GM21529 (cell line): ENCODE measurements around the gene GRIFIN.
A peak's percentile ranks its signal among the peaks of the same experiment; 100 is the strongest.

ENCODE experiments used
- ATAC-seq: cut with Tn5 transposase; IDR thresholded peaks from one replicate; pipeline ENCODE4 v1.9.1; 2021; ENCODE audit not compliant: unreplicated experiment

The GRIFIN gene, protein sequence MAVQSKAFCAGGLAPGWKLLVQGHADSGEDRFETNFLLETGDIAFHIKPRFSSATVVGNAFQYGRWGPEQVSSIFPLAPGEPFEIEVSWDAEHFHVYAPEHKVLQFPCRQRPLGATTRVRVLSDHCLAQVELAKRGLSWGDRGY

DNA sequence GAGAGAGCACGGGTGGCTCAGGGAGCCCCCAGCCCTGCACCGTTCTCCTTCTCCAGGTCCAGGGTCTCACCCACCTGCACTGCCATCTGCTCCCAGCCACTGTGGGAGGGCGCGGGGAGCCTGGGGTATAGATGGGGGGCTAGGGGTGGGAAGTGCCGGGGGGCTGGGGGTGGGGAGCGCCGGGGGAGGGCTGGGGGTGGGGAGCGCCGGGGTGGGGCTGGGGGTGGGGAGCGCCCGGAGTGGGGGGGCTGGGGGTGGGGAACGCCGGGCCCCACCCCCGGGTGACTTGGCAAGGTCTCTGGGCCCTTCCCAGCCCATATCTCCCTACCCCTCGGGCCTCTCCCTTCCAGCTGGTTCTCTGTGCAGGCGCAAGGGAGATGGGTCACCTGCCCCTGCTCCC, at the start of gene GRIFIN:
Gene GRIFIN (minus strand): TSS at position 101 of the 400 bp plus-strand sequence. CDS start 15 bp downstream, at position 86.
- ATAC-seq = no peak

DNA sequence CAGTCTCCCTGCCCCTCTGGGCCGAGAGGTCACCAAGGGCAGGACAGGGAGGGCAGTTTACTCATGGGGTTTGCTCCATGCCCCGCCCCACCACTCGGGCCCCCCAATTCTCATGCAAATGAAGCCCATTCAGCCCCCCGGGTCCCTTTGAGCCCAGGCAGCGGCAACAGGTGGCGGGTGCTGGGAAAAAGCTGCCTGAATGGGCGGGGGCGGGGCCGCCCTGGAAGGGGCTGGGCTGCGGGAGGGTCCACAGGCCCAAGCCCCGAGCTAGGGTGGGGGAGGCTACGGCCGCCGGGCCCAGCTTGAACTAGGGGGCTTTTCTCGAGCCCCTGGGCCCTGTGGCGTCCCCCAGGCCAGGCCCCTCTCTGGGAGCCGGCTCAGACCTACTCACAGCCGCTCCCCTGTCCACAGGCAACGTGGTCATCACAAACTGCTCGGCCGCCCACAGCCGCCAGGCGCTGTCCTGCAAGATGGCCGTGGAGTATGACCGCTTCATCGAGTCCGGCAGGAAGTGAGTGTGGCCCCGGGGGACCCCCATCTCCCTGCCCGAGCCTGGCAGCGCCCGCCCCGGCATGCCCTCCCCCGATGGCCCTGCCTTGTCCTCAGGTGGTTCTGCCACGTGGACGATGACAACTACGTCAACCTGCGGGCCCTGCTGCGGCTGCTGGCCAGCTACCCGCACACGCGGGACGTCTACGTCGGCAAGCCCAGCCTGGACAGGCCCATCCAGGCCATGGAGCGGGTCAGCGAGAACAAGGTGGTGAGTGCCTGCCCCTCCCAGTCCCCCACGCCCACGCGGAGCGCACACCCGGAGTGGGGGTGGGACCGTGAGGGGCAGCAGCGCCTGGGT, 48.8 kb upstream of the GRIFIN start:
- ATAC-seq = no peak

DNA sequence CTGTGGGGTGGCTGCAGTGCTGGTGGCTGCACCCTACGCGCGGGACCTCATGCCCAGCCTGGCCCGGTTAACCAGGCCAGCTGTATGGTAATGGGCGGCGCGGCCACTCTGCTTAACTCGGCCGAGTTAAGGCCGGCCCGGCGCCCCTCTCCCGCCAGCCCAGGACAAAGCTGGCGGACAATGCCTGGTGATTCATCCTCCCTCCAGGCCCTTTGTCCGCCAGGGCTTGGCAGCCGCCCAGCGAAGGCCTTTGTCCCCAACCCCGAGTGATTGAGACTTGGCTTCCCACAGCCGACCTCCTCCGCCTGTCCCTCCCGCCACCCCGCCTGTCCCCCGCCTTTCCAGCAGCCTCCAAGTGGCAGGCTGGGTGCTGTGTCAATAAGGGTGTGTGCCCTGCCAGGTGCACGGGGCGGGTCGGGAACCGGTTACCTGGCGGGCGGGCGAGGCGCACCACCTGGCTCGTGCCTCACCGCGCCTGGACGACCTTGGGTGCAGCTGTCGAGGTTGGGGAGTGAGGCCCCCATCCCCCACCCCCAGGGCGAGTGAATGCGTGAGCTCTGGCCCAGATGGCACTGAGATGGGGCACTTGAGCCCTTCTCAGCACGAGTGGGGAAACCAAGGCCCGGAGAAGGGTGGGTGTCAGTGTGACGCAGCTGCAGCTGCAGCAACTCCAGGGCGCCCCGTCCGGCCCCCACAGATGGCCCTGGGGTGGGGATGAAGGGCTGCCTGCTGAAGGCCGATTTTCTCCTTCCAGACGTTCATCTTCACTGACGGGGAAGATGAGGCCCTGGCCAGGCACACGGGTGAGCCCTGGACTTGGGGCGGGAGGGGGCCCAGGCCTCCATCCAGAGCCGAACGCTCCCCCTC, 48.0 kb upstream of the GRIFIN start:
- ATAC-seq = no peak

DNA sequence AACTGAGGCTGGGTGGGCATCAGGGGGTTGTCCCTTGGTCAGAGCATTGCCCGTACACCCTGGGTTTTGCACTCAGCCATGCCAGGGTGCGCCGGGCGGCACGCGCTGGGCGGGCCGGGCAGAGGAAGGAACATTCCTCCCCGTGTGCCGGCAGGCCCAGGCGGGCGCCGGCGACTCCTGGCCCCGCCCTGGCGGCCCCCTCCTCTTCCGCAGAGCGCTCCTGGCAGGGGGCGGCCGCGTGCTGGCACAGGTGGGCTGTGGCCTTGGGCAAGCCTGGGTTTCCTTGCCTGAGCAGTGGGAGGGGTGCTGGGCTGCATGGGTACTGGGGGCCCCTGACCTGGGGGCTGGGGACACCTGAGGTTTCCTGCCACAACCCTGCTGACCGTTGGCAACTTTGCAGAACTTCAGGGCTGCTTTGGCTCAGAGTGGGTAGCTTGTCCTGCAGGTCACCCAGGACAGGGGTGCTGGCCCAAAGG, 47.3 kb upstream of the GRIFIN start:
- ATAC-seq = no peak

DNA sequence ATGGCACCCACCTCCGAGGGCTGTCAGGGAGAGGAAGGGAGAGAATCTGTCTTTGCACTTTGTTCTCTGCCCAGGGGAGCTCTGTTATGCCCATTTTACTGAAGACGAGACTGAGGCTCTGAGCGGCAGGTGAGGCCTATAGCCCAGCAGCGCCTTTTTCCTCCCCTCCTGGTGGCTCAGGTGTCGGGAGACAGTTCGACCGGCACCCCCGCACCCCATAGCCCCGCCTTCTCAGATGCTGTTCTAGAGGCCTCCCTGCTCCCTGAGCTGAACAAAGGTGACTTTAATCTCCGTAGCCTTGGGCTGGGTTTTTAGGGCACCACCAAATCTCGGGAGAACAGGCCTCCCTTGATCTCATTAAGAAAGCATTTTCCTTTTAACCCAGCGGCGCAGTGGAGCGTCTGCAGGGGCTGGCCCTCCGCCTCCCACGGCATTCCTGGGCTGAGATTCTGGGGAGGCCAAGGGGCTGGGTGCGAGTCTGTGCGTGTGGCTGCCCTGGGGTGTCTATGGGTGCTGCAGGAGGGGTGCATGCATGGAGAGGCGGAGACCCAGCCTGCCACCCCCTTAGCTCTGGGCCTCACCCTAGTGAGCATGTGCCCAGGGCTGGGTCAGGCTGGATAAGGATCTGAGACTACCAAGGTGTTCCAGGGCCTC, 46.7 kb upstream of the GRIFIN start:
- ATAC-seq = no peak

DNA sequence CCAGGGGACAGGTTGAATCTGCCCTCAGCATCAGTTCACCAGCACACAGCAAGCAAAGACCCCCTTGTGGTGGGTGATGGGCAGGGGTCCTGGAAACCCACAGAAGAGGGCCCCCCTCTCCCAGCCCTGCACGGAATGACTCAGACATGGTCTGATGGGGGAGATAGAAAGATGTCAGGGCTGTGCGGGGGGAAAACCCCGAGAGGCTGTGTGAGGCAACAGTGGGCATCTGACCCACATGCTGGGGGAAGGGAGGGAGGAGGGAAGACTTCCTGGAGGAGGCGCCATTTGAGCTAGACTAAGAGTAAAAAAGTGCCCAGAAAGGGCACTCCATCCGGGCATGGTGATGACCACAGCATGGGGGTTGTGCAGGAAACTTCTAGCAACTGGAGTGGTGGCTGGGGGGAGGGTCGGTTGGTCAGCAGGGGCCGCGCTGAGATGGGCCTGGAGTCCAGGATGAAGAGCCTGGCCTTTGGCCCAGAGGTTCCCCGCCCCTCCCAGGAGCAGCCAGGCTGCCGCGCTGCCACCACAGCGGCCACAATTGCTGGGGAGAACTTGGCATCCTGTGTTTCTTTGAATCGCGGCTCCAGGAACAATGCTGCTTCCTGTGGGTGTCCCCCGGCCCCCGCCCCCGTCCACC, 45.9 kb upstream of the GRIFIN start:
- no peak for ATAC-seq

DNA sequence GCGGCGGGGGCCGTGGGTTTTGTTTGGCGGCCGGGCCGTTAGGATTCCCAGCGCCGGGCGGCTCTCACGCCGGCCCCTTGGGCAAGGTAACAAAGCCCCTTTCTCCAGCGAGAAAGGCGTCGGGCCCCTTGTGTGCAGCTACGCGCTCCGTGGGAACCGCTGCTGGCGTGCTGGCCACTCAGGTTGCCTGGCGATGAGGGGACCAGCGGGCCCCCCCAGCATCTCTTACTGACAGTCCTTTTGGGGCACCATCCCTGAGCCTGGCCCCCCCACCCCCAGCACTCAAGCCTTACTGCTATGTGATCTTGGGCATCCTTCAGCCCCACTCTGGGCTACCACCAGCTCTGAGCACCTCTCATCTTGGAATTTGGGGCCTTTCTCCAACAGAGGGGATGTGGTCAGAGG, 45.1 kb upstream of the GRIFIN start:
- no peak for ATAC-seq

DNA sequence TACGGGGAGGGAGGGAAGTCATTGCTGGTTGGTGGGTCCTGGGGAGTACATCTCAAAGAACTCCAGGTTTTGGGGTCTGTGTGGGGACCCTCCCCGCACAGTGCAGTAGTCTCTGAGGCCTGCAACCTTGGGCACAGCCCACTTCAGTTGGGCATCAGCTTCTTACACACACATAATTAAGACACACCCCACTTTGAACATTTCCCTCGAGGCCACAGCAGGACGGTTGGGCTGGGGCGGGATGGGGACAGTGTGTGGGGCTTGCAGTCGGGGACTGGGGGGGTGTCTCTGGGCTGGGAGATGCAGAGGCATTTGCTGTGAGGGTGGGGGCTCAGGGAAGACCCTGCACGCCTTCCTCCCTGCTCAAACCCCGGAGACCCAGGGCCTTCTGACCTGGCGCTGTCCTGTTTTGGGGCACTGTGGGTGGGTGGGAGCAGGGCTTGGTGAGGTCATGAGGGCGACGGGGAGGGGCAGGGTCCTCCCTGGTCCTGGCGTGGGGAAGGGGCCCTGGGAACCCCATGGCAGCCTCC, 44.6 kb upstream of the GRIFIN start:
- ATAC-seq = no peak

DNA sequence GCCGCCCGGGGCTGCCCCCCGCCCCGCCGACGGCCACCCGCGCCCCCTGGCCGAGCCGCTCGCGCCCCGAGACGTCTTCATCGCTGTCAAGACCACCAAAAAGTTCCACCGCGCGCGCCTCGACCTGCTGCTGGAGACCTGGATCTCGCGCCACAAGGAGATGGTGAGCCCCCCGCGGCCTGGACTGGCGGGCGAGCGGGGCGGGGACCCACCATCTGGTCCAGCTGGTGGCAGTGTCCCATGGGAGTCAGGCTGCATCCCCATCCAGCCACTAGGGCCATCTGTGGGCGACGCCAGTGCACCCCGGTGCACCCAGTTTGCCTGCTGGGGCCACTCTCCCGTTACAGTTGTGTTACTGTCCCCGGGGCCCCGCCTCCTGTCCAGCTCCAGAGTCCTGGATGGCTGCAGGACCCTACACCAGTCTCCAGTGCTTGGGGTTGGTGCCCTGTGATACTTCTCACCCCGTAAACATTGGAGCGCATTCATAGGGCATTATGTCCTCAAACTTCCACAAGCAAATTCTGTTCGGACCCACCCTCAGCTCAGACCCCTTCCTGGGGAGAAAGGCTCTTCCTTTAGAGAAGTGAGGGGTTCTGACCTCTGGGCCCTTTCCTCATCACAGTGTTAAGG, 44.0 kb upstream of the GRIFIN start:
- ATAC-seq = no peak

DNA sequence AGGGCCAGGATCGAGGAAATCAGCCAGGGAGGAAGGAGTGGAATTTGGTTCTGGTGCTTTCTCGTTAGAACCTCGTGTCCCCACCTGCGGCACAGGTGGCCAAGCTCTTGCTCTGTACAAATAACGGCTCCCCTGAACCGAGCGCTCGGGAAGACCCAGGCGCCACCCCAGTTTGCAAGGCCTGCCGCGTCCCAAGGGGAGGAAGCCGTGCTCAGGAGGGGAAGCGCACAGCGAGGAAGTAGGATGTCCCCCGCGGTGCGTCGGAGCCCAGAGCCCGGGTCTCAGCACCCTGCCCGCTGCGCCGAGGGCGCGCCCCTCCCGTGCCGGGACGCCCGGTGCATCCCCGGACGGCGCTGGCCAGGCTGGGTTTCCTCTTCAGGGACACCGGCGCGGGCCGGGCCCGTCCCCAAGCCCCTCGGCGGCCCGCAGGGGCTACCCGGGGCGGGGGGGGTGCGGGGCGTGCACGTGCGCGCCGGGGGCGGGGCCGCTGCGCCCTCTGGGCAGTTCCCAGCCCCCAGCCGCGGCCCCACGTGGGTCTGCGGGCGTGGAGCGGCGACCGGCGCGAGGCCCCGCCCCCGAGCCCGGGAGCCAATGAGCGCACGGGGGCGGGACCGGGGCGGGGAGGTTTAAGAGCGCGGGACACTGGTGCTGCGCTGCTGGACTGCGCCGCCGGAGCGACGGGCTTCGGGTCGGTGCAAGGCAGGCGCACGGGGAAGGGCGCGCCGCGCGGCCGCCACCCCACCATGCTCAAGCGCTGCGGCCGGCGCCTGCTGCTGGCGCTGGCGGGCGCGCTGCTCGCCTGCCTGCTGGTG, 43.1 kb upstream of the GRIFIN start, which contains the start of gene LFNG:
Gene LFNG (plus strand): TSS at position 656 of the 812 bp plus-strand sequence. CDS start 88 bp downstream, at position 744.
- ATAC-seq = peak; percentile 88

DNA sequence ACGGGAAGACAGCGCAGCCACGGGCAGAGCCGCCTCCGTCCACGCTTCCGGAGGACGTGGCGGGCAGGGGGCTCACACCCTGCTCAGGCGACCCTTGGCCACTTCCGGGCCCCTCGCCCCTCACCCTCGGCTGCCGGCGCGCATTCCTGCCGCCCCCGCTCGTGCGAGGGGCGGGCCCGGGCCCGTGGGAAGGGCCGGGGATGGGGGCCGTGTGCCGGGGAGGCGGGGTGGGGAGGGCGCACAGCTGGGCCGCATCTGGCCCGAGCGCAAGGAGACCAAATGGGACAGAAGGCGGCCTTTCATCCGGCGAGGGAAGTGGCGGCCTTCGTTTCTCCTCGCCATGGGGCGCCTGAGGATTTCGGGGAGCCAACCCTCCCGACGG, 42.5 kb upstream of the GRIFIN start:
- no peak for ATAC-seq

DNA sequence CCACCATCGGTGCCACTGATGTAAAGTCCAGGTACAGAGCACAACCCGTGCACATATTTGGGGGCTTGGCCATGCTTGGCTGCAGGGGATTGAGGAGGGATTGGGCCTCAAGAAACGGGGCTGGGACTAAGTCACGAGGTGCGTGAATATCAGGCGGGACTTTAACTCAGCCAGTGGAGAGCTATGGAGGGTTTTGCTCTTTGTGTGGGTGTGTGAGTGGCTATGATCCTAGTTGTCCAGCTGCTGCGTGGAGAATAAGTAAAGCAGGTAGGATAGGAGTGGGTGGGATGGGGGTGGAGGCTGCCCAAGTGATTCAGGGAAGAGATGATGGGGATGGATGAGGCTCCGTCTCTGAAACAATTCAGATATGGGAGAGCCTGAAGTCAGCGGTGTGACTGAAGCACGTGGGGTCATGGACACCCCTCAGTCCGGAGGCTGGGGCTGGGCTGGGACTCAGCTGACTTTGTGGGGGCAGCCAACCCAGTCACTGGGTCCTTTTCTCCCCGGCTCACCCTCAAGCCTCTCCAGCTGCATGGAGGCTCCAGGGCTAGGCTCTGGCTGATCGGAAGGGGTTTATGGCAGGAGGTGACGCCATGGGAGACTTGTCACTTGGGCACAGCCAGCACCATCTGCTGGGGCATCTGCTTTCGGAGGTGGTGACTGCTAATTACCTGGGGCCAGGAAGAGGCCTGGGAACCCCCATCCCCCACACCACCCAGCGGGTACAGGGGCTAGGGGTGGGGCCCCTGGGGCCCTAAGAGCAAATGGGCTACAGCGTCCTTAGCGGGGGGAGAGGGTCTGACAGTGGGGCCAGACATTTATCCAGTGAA, 41.7 kb upstream of the GRIFIN start:
- no peak for ATAC-seq

DNA sequence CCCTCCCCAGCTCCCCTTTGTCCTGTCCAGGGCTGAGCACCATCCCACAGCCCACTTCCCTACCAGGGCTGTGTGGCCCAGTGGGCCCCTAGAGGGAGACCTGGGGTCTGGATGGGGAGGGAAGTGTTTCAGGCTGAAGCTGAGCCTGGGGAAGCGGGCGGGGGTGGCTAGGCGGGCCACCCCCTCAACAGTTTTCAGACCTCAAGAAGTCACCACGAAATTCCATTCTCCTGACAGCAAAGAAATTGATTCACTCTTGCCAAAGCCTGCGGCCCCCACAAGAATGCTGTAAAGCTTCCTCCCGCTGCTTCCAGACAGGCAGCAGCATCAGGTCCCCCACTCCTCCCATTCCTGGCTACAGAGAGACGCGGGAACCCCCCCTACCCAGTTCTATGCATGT, 40.8 kb upstream of the GRIFIN start:
- ATAC-seq = no peak

DNA sequence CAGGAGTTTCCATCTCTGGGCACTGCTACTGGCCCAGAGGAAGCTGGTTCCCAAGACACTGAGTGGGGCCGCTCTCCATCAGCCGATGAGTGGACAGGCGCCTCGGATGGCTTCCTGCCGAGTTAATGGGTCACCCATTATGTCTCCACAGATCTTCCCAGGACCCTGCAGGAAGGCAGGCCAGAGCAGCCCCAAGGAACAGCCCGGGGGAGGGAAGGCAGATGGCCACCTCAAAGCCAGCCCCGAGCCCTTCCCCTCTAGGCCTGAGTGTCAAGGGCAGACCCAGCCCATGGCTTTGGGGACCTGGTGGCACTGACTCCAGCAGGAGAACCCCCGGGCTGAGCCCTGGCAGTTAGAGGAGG, 40.0 kb upstream of the GRIFIN start:
- ATAC-seq = no peak

DNA sequence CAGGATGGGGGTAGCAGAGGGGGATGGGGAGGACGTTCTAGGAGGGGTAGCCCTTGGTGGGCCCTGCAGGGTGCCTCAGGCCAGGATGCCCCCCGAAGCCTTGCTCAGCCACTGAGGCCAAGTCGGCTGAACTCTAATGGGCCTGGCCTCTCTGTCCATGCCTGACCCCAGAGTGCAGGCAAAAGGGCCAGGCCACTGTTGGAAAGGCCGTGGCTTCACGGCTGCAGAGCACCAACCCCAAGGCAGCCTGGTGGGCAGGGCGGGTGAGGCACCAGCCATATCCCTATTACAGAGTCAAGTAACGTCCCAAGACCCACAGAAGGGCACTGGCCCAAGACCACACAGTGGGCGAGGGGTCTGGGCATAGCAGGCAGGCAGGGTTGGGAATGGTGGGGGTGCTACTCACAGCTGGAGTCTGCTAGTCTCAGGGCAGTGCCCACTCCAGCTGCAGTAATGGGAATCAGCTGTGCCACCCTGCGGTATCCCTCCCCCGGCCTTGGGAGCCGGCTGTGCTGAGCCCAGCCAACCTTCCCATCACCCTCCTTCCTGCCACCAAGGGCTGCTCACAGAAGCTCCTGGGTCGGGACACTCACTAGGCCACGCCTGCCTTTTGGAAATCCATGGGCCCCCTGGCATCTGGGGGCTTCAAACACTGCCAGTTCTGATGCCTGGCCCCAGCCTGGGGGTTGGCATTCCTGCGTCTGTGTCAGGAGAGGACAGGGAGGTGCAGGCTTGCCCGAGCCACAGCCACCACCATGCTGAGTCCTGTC, 39.4 kb upstream of the GRIFIN start:
- ATAC-seq = no peak

DNA sequence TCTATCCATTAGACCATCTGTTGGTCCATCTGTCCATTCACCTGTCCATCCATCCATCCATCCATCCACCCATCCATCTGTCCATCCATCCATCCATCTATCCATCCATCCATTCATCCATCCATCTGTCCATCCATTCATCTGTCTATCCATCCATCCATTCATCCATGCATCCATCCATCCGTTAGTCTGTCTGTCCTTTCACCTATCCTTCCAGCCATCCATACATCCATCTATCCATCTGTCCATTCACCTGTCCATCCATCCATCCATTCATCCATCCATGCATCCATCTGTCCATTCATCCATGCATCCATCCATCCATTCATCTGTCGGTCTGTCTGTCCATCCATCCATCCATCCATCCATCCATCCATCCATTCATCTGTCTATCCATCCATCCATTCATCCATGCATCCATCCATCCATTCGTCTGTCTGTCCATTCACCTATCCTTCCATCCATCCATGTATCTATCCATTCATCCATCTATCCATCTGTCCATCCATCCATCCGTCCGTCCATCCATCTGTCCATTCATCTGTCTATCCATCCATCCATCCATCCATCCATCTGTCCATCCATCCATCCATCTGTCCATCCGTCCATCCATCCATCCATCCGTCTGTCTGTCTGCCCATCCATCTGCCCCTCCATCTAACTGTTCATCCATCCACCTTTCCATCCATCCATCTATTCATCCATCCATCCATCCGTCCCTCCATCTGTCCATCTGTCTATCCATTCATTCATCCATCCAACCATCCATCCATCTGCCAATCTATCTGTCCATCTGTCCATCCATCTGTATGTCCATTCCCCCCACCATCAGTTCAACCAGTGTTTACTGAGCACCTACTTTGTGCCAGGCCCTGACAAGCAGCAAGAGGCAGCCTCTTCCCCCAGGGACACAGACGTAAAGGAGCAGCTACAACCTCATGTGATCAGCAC, 38.5 kb upstream of the GRIFIN start:
- ATAC-seq = no peak
